Activated CD8-positive, alpha-beta memory T cell treated with anti-CD3 and anti-CD28 coated beads, Interleukin-2, amount 50 U/mL, for 48 hours (primary cell): ENCODE measurements around the gene SEZ6.

Source experiments
- DNase-seq: peaks from one replicate; pipeline ENCODE4 v3.0.0-alpha.2; 2020

Gene SEZ6

GRCh38 chr17:29005936-29006511 is at the start of gene SEZ6:
Gene SEZ6, minus strand, starts transcription at chr17:29006033. Its CDS starts 164 bp downstream, at chr17:29005869.
- peak; percentile 90 for DNase-seq

DNA sequence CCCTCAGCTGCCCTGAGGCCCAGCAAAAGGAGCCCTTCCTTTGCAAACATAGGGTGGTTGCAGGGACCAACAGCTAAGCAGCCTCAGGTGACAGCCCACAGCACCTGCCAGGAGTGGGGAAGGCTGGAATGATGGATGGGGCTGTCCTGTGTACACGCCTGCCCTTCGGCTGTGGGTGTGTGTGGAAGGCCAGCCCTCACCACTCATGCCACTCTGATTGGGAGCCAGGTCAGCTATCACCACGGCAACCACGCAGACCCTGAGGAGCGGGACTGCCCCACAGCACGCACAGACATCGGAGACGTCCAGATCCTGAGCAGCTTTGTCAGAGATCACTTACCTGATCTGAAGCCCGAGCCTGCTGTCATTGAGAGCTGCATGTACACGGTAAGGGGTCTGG is 49.0 kb upstream of the SEZ6 start:
- no peak for DNase-seq

DNA sequence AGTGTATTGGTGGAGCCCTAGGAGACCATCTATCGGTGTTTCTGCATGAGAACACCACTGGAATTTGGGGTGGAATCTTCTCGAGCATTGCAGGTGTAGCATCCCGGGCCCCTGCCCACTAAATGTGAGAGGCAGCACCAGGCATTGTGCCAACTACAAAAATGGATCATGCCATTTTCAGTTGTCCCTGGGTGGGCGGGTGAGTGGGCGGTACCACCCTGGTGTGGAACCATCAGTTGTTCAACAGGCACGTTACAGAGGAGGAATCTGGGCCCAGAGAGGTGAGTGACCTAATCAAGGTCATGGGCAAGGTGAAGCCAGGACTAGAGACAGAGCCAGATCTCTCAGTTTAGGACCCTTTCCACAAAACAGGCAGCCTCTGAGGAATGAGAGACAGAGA is 45.9 kb upstream of the SEZ6 start:
- no peak for DNase-seq

DNA sequence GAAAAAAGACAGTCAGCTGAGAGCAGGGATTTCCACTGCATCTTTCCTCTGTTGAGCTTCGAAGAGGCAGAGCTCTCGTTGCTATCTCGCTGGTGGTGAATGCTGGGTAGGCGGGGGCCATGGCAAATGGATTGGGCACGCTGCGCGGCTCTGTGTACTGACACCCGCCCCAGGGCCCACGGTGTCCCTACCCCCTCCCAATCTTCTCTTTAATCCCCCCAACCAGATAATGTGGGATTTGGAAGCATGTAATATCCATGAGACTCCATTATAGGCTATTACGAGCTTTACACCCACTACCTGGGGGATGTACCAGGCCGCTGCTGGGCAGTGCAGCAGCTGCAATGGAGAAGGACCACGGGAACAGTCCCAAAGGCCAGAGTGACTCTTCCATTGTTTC is 45.4 kb upstream of the SEZ6 start:
- DNase-seq, result no peak

GRCh38 chr17:29050176-29050575 is 44.3 kb upstream of the SEZ6 start:
- DNase-seq, result no peak

DNA sequence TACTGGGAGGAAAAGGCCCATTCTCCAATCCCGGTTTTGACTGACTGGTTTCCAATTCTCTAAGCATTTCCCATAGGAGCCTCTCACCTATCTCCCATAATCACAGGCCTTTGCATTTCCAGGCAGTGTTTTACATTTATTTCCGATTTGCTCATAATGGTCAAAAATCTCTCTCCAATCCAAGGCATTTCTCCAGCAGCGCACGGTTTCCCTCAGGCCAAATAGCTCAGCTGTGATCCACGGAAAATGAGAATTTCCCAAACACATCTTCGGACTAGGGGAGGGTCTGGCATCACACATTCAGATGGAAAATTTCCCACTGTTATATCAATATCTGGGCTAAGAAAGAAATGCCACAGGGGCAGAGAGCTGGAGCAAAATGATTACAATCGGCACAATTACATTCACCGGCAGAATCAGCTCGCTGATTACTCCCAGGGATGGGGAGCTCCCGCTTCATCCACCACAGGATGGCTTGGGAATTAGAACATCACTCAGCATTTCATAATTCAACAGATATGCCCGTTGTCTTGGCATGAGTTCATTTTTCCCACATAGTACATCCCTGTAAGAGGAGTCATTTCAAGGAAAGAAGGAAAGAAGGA is 43.8 kb upstream of the SEZ6 start:
- DNase-seq, result no peak

DNA sequence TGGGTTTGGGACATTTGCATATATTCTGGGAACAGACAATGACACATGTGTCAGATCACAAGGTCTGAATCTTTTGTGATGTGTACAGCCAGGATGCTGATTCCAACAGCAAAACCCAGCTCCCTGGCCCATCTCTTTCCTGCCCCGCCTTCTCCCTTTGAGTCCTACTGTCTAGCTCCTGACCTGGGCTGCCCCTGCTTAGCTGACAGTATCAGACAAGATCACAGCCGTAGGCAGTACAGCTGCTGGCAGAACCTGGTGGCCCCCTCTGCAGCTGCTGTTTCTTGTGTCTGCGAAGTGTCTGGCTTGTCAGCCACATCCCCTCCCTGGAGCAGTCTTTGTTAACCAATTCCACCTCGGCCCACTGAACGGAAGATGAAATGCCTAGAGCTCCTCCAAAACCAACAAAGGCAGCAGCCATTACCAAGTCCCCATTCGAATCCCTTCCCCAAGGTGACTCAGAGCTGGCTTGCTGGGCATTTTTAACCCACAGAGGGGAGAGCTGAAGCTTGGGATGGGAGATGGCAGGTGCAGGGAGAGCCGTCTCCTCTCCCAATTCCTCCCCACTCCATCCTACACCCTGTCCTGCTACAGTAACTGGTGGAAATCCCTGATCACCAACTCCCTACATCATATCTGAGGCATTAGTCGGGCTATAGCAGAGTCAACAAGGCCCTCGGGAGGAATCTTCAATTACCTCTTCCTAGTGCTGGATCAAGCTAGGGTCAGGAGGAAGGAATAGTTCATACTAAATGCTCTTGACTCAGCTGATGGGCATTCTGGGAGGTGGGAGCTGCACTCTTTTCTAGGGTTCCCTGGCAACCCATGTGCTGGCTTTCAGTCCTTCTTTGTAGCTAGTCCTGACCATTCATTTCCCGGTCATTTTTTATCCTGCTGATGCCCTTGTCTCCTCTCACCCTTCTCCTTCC is 42.9 kb upstream of the SEZ6 start:
- DNase-seq, result no peak

DNA sequence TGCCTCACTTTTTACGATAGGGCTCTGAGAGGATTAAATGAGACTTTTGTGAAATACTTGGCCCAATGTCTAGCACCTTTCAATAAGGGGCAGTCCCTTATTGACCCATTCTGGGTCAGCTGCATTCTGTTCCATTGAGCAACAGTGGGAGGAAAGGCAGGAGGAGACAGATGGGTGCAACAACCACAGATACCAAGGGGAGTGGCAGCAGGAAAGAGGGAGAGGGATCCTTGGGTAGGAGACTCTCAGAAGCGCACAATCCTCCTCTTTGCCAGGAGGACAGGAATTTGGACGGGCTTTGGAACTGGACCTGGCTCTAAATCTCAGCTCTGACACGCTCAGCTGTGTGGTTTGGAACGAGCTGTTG is 40.6 kb upstream of the SEZ6 start:
- no peak for DNase-seq

DNA sequence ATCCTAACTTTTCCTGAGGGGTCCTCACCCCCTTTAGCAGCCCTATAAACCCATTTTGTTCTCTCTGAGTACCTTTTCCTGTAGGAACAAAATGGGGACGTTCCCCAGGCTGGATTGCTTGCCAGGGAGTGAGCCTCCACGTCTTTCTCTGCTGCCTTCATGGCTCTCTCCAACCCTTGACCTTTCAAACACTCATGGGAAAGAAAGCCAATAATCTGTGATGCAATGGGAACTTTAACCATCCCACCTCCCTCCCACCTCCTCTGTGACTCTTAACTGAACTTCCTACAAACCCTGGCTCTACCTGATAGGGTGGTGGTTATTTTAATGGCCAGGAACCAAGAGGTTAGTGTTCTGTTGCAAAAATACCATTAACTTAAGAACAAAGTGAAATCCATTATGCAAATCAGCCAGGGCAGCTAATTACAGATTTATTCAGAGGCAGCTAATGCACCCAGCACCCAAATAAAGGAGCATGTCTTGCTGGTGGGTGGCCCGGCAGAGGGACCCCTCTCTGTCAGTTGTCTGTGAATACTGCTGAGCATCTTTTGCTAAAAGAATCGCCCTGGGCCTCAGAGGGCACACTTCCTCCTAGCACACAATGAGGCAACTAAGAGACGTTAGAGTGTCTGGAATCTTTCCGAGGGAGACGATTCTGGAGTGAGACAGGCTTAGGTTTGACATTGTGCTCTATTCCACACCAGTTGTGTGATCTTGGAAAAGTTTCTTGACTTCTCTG is 40.1 kb upstream of the SEZ6 start:
- DNase-seq, result no peak

DNA sequence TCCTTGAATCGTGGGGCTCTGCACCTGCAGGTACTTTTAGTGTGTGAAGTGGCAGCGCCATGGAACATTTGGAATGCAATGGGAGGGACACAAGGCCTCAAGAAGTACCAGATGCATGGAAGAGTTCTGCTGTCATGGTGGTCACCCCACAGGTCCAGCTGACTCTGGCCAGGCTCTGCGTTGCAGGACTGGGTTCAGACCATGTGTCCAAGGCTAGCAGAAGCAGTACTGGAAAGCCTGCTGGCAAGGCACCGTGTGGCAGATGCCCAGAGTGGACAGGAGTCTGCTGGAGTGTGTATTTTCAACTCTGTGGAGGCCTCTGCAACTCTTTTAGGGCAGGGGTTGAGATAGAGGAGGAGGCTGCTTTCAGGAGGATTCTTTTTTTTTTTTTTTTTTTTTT is 39.2 kb upstream of the SEZ6 start:
- DNase-seq, result no peak

DNA sequence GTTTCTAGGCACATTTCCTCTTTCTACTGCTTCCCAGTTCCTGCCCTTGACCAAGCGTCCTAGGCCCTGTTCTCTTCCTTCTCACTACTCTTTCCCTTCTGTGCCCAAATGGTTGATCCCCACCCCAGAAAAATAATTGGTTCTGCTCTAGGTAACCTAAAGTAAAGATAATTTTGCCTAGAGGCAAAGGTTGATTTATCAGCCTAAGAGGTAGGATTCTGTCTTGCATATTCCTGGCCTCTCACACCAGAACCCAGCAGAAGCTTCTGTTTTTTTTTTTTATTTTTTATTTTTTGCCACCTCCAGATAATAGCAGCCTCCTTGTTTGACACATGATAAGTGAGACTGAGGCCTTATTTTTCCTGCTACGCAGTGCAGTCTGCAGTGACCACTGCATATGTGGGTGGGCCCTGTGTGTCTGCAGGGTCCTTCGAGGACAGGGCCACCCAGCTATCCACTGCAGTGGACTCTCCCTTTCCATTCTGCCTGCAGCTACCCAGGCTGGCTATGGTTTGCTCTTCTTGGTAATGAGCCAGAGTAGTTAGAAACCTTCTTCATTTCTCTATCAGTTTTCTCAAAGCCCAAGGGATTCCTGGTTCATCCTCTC is 37.8 kb upstream of the SEZ6 start:
- DNase-seq, result no peak

GRCh38 chr17:29042679-29043538 is 37.1 kb upstream of the SEZ6 start, which contains the start of gene PIPOX:
Gene PIPOX, plus strand, starts transcription at chr17:29043141. Its CDS starts 85 bp downstream, at chr17:29043226.
- DNase-seq, result no peak

DNA sequence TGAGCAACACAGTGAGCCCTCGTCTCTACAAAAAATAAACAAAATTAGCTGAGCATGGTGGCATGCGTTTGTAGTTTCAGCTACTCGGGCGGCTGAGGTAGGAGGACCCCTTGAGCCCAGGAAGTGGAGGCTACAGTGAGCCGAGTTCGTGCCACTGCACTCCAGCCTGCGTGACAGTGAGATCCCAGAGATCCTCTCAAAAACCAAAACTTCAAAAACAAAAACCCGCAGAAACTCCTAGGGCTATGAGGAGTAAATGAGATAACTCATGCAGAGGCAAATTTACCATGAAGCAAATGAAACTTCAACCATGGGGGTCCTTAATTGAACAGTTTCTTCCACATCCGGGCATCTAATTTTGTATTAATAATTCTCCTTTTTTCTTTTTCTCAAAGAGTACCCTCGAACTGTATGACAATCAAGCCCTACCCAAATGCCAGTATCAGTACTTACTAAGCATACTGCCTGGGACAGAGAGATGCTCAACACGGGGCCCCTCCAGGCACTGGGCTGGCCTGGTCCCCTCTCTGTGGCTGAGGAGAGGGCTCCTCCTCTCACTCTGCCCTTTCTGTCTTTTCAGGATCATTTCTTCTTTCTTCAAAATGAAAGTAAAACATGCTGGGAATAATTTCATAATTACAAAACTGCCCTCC is 36.3 kb upstream of the SEZ6 start:
- DNase-seq, result no peak

GRCh38 chr17:29041571-29041970 is 35.7 kb upstream of the SEZ6 start:
- no peak for DNase-seq

GRCh38 chr17:29041091-29041490 is 35.3 kb upstream of the SEZ6 start:
- DNase-seq, result no peak

DNA sequence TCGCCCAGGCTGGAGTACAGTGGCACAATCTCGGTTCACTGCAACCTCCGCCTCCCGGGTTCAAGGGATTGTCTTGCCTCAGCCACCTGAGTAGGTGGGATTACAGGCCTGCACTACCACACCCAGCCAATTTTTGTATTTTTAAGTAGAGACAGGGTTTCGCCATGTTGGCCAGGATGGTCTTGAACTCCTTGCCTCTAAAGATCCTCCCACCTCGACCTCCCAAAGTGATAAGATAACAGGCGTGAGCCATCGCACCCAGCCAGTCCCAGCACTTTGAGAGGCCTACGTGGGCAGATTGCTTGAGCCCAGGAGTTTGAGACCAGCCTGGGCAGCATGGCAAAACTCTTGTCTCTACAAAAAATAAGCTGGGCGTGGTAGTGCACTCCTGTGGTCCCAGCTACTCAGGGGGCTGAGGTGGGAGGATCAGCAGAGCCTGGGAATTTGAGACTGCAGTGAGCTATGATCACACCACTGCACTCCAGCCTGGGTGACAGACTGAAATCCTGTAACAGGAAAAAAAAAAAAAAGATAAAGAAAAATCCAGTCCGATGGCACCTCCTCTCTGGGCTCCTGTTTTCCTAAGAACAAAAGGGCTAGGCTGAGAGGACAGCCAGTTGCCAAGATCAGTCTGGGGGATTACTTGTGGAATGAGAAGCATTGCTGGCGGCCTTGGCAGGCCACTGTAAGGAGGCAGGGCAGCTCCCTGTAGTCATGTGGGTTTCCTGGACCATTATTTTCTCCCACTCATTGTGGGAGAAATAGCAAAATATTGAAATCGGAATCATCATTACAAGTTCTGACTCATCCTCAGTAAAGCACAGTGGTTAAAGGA is 34.1 kb upstream of the SEZ6 start:
- DNase-seq, result no peak

DNA sequence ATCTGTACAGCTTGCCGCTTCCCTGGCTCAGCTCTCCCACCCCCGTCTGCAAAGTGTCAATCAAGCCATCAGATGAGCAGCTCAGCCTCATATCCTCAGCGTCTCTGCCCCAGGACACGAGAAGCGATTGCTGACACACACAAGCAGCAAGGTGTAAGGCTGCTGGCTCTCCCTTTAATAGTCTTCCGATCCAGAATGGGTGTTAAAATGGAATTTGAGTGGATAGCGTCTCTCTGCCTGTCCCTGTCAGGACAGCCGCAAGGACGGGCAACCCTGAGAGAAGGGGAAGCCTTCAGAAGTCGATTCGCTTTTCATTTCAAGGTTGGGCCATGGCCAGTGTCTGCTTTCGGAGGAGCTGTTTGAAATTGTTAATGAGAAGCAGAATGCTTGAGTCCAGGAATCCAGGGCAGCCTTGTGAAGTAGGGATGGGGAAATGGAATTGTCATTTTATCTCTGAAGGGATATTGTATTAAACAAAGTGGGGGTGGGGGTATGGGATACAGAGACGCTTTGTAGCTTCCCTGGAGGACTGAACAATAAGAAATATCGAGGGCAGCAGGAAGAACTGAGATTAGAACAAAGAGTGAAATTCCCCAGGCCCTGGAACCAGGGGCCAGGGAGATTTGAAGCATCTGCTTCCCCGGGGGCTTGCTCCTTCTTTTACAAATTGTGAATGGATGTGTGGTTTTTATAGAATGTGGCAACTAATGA is 32.4 kb upstream of the SEZ6 start:
- no peak for DNase-seq

DNA sequence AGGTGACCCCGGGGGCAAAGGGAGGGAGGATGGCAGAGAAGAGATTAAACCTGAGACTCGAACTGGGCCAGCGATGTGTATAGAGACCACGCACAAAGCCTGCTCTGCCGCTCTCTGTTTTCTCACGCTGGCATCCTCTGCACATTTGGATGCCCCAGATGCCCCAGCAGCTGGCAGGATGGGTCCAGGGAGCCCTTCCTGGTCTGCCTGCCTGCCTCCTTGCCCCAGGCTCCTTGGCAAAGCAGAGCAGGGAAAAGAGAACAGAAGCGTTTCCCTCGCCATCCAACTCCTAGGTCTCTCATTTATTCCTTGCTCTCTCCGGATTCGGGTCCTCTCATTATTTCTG is 31.9 kb upstream of the SEZ6 start:
- DNase-seq, result no peak

DNA sequence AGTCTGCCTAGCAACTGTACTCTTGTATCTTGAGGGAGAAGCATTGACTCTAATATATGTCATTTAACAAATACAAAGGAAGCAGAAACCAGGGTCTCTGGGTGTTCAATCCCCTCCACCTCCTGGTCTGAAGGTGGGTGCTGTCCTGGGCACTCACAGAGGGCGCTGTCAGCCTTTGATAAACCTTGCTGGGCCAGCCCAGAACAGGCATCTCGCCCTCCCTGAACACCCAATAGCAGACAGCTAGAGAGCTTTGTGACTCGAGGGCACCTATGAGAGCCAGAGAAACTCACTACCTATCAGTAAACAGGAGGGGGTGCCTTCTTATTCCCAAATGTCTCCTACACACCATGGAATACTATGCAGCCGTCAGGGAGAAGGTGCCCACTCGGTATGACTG is 30.8 kb upstream of the SEZ6 start:
- no peak for DNase-seq

DNA sequence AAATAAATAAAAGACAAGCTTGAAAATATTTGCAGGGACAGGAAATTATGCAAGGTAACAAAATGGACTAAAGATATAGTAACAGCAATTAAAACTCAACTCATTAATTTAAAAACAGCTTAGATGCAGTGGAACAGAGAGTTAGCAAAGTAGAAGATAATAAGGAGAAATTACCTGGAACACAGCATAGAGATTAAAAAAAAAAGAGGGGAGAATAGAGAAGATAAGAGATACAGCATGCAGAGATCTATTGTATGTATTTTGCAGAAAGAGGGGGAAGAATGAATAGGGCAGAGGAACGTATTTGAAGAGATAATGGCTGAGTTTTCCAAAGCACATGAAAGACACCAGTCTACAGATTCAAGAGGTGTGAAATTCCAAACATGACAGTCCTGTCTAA is 28.7 kb upstream of the SEZ6 start:
- no peak for DNase-seq
